Upper lobe of left lung (tissue), 4 donors: ENCODE data around the gene AGXT.

ENCODE experiments used
- CTCF ChIP-seq, 6 experiments: fragments of 450-650 bp in 4 of 6; fragments of 200-600 bp in 2 of 6; sonication (generic) in 2 of 6; IDR thresholded peaks; one replicate each; pipeline ENCODE4 v1.5.1; 2016 to 2019; ENCODE audit warnings: antibody characterized with exemption in 6 of 6
- EP300 ChIP-seq, 4 donors: sonication (generic); formaldehyde crosslinking; IDR thresholded peaks; one replicate each; pipeline ENCODE4 v1.5.1; 2017; ENCODE audit warnings: antibody characterized with exemption in 4 of 4, control low read depth in 2 of 4
- POLR2A ChIP-seq, 4 donors: fragments of 450-650 bp; IDR thresholded peaks; one replicate each; pipeline ENCODE4 v1.5.1; 2016 to 2017; ENCODE audit warnings: antibody characterized with exemption in 4 of 4, mild to moderate bottlenecking in 2 of 4
- POLR2AphosphoS5 ChIP-seq, 2 donors: sonication (generic); formaldehyde crosslinking; IDR thresholded peaks; one replicate each; pipeline ENCODE4 v1.5.1; 2017; ENCODE audit warnings: antibody characterized with exemption in 2 of 2

GRCh38 chr2:240847817-240848216 lies 20.8 kb upstream of the AGXT start:
- TF ChIP-seq CTCF (IDR thresholded peaks at IDR 0.05), result no peak
- TF ChIP-seq EP300 (IDR thresholded peaks at IDR 0.05), result no peak
- TF ChIP-seq POLR2A (IDR thresholded peaks at IDR 0.05), result no peak
- no peak for TF ChIP-seq POLR2AphosphoS5 (IDR thresholded peaks at IDR 0.05)
